ENCODE results near the gene TRPM3. TPM values are rescaled to one million over a fixed set of nuclear protein-coding genes. Genes with fewer than 3 reads are reported as not detected.

Gene TRPM3
- total RNA-seq, 2 experiments from 2014 or later: not detected

DNA sequence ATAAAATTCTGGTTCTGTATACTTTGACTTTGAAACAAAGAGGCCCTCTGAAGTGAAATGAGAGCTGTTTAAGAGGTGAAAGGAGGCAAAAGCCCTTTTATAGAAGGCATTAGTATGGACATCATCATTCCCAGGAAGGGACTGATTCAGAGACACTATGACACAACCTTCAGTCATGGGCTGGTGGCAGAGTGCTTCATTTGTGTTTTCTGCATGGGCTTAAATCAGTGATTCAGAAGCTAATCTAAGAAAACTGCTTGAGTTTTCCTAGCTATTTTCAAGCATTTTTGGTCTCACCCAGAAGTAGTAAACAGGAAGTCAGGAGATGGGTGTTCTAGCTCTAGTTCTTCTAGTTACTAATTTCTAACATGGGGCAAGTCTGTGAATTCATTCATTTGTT, 288.9 kb downstream of the TRPM3 start:
- intact Hi-C loops (cut with DNase I, micrococcal nuclease): no loop called here
- H3K9me3 ChIP-seq (ENCODE audit: control insufficient read depth in 1 of 2, insufficient read depth in 1 of 2, low read length in 2 of 2): no peaks in the 10 kb centered on the region
- peaks cover 7% of the 10 kb centered on the region for H3K27me3 Mint-ChIP-seq
- TF ChIP-seq, protein P1, sequence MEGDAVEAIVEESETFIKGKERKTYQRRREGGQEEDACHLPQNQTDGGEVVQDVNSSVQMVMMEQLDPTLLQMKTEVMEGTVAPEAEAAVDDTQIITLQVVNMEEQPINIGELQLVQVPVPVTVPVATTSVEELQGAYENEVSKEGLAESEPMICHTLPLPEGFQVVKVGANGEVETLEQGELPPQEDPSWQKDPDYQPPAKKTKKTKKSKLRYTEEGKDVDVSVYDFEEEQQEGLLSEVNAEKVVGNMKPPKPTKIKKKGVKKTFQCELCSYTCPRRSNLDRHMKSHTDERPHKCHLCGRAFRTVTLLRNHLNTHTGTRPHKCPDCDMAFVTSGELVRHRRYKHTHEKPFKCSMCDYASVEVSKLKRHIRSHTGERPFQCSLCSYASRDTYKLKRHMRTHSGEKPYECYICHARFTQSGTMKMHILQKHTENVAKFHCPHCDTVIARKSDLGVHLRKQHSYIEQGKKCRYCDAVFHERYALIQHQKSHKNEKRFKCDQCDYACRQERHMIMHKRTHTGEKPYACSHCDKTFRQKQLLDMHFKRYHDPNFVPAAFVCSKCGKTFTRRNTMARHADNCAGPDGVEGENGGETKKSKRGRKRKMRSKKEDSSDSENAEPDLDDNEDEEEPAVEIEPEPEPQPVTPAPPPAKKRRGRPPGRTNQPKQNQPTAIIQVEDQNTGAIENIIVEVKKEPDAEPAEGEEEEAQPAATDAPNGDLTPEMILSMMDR (IDR thresholded peaks at IDR 0.05): no peak
- H3K27me3 ChIP-seq (ENCODE audit: control insufficient read depth in 1 of 2, insufficient read depth in 2 of 2, low read length in 2 of 2): no peaks in the 10 kb centered on the region
- CTCF ChIA-PET: no interaction called here
- H3K9me3 Mint-ChIP-seq: no peaks in the 10 kb centered on the region
- no peaks in the 10 kb centered on the region for H3K4me1 ChIP-seq (ENCODE audit: insufficient read depth, low read length)
- no peaks in the 10 kb centered on the region for H3K36me3 Mint-ChIP-seq (ENCODE audit: low read depth)
- no peaks in the 10 kb centered on the region for H3K36me3 ChIP-seq (ENCODE audit: insufficient read depth, low read length)
- H3K4me1 Mint-ChIP-seq (ENCODE audit: low read depth): no peaks in the 10 kb centered on the region
- H3K4me3 Mint-ChIP-seq: no peak overlapping the region
- H3K27ac ChIP-seq (ENCODE audit: low read depth in 1 of 2, low read length in 2 of 2): no peak overlapping the region
- DNase-seq: no peak
- no peak overlapping the region for H3K27ac Mint-ChIP-seq
- POLR2A ChIA-PET: no interaction called here
- ATAC-seq (ENCODE audit: poor library complexity): no peak
- H3K4me3 ChIP-seq (ENCODE audit: low read length): no peak overlapping the region

DNA sequence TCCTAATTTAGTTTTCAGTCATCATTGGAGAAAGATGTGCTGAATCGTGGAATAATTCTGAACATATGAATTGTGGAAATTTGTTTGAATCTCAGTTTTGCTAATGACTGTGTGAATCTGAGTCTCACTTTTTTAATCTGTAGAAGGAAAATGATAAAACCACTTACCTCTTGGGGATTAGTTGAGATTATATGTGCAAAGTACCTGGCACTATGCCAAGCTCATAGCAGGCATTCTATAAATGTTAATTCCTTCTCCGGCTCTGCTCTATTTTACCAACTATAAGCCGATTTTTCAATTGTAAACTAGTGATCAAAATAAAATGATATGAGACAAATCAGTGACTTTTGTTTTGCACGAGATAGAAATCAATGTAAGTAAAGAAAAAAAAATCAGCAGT, 290.8 kb downstream of the TRPM3 start:
- Histone ChIP-seq H3K4me3 (ENCODE audit: low read length) (no peak overlapping the region), H3K27ac (ENCODE audit: low read depth in 1 of 2, low read length in 2 of 2) (no peak overlapping the region), H3K9me3 (ENCODE audit: control insufficient read depth in 1 of 2, insufficient read depth in 1 of 2, low read length in 2 of 2) (no peaks in the 10 kb centered on the region), H3K4me1 (ENCODE audit: insufficient read depth, low read length) (no peaks in the 10 kb centered on the region), H3K36me3 (ENCODE audit: insufficient read depth, low read length) (no peaks in the 10 kb centered on the region), H3K27me3 (ENCODE audit: control insufficient read depth in 1 of 2, insufficient read depth in 2 of 2, low read length in 2 of 2) (no peaks in the 10 kb centered on the region)
- CTCF ChIA-PET: no interaction called here
- H3K36me3 Mint-ChIP-seq (ENCODE audit: low read depth): no peaks in the 10 kb centered on the region
- DNase-seq (no peak), ATAC-seq (ENCODE audit: poor library complexity) (no peak)
- no peaks in the 10 kb centered on the region for H3K9me3 Mint-ChIP-seq
- POLR2A ChIA-PET: no interaction called here
- no peak overlapping the region for H3K27ac Mint-ChIP-seq
- TF ChIP-seq, protein P1 (IDR thresholded peaks at IDR 0.05): no peak
- H3K4me3 Mint-ChIP-seq: no peak overlapping the region
- no peaks in the 10 kb centered on the region for H3K4me1 Mint-ChIP-seq (ENCODE audit: low read depth)
- intact Hi-C loops (cut with DNase I, micrococcal nuclease): no loop called here
- H3K27me3 Mint-ChIP-seq: peaks cover 7% of the 10 kb centered on the region

DNA sequence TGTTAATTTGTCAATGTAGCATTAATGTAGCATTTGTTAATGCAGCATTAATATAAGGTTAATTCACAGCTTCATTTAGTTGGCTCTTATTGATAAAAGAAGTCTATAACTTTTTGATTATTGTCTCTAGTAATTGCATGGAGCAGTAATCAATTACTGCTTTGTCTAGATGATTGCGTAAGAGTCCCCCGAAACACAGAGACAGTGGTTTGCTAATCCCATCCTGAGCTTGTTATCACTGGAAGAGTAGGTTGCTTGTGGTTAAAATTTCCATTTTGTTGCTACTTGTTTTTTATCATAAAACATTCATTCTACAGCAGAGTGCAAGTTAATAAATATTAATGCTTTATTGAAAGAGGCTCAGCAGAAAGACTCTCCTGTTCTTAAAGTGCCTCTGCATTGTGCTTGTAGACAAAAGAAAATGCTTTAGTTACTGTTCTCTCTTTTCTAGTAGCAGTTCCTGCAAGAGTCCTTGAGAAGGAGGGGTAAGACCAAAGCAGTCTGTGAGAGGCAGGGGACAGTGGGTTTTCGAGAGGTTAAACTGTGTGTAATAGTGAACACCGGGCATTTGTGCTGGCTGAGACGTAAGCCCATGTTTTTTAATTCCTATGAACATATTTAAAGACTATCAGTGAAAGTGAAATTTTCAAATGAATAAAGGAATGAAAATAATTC, 291.7 kb downstream of the TRPM3 start:
- no peaks in the 10 kb centered on the region for H3K9me3 Mint-ChIP-seq
- H3K27me3 Mint-ChIP-seq: peaks cover 3% of the 10 kb centered on the region
- H3K27ac Mint-ChIP-seq: no peak overlapping the region
- Histone ChIP-seq H3K27ac (ENCODE audit: low read depth in 1 of 2, low read length in 2 of 2) (no peak overlapping the region), H3K36me3 (ENCODE audit: insufficient read depth, low read length) (no peaks in the 10 kb centered on the region), H3K27me3 (ENCODE audit: control insufficient read depth in 1 of 2, insufficient read depth in 2 of 2, low read length in 2 of 2) (no peaks in the 10 kb centered on the region), H3K4me1 (ENCODE audit: insufficient read depth, low read length) (no peaks in the 10 kb centered on the region), H3K4me3 (ENCODE audit: low read length) (no peak overlapping the region), H3K9me3 (ENCODE audit: control insufficient read depth in 1 of 2, insufficient read depth in 1 of 2, low read length in 2 of 2) (no peaks in the 10 kb centered on the region)
- TF ChIP-seq, protein P1 (IDR thresholded peaks at IDR 0.05): no peak
- POLR2A ChIA-PET: no interaction called here
- CTCF ChIA-PET: interaction anchor here (0.6 kb wide), 1 partner anchor 9 kb away, joined by 3 read pairs; no protein-coding TSS in a partner anchor
- no peak for ATAC-seq (ENCODE audit: poor library complexity)
- no peak for DNase-seq
- H3K4me3 Mint-ChIP-seq: no peak overlapping the region
- H3K4me1 Mint-ChIP-seq (ENCODE audit: low read depth): no peaks in the 10 kb centered on the region
- H3K36me3 Mint-ChIP-seq (ENCODE audit: low read depth): no peaks in the 10 kb centered on the region
- intact Hi-C loops (cut with DNase I, micrococcal nuclease): no loop called here

Measured in CD4-positive, alpha-beta T cell (primary cell).